Thoracic aorta (tissue), 2 donors: Measurements from ENCODE around the gene RAB40B. TPM values are rescaled to one million over a fixed set of nuclear protein-coding genes. Genes with fewer than 3 reads are reported as not detected.

Experiments
- ATAC-seq: fragments of 150-250 bp; one replicate; pipeline ENCODE4 v1.8.0; 2017; ENCODE audit warnings: low read depth; ENCODE audit not compliant: insufficient number of reproducible peaks, low FRiP score
- DNase-seq: peaks from one replicate; pipeline ENCODE4 v3.0.0-alpha.2; 2020; ENCODE audit warnings: low spot score
- H3K27ac ChIP-seq, 2 donors: fragments of 200-600 bp; sonication (generic); 1 replicate in 1 of 2; 2 replicates in 1 of 2; pipeline ENCODE4 v1.5.1; 2016; ENCODE audit warnings: mild to moderate bottlenecking in 2 of 2, moderate library complexity in 2 of 2
- H3K27me3 ChIP-seq: fragments of 200-600 bp; sonication (generic); replicated peaks from 2 replicates; pipeline ENCODE4 v1.6.0; 2016; ENCODE audit warnings: mild to moderate bottlenecking; ENCODE audit not compliant: insufficient read depth
- H3K36me3 ChIP-seq: fragments of 200-600 bp; sonication (generic); one replicate; pipeline ENCODE4 v1.5.1; 2016
- H3K4me1 ChIP-seq, 2 donors: fragments of 200-600 bp; sonication (generic); 1 replicate in 1 of 2; 2 replicates in 1 of 2; pipeline versions ENCODE4 v1.5.1 to v1.6.0; 2016; ENCODE audit warnings: low read depth in 2 of 2, mild to moderate bottlenecking in 1 of 2; ENCODE audit not compliant: control insufficient read depth in 1 of 2
- H3K4me3 ChIP-seq: fragments of 200-600 bp; sonication (generic); 2 replicates; pipeline ENCODE4 v1.5.1; 2016; ENCODE audit warnings: mild to moderate bottlenecking
- H3K9me3 ChIP-seq: fragments of 200-600 bp; sonication (generic); 2 replicates; pipeline ENCODE4 v1.5.1; 2016
- CTCF ChIP-seq: fragments of 200-600 bp; sonication (generic); IDR thresholded peaks from one replicate; pipeline ENCODE4 v1.5.1; 2019; ENCODE audit warnings: antibody characterized with exemption
- total RNA-seq, 2 donors: library from RNA; depleted of rRNA; stranded (reverse); fragments of >200 nt; gene quantifications; one replicate each; pipeline versions ENCODE4 v1.1.0 to v1.2.3, GENCODE V29; 2016

Gene RAB40B
- total RNA-seq, 2 donors from 2014 or later, result 17.3 to 21.1 TPM

GRCh38 chr17:82666931-82667667 lies 31.4 kb downstream of the RAB40B start:
- DNase-seq (no peak), ATAC-seq (no peak)
- TF ChIP-seq CTCF, result no peak
- Histone ChIP-seq H3K4me1 (peaks cover 0 to 6% of the 10 kb centered on the region in 2 donors), H3K4me3 (no peak overlapping the region), H3K27ac (no peak overlapping the region), H3K36me3 (peaks cover 1% of the 10 kb centered on the region), H3K27me3 (no peaks in the 10 kb centered on the region), H3K9me3 (no peaks in the 10 kb centered on the region)

- no peak for ATAC-seq
- Histone ChIP-seq H3K27ac (no peak overlapping the region), H3K4me3 (no peak overlapping the region), H3K27me3 (no peaks in the 10 kb centered on the region), H3K36me3 (peaks cover 4% of the 10 kb centered on the region), H3K4me1 (peaks cover 0 to 6% of the 10 kb centered on the region in 2 donors), H3K9me3 (no peaks in the 10 kb centered on the region)
- no peak for DNase-seq
- TF ChIP-seq CTCF, result no peak
Observed at GRCh38 chr17:82665891-82666290, 32.6 kb downstream of the RAB40B start.

- no peak for DNase-seq
Observed at GRCh38 chr17:82665217-82665616, 33.3 kb downstream of the RAB40B start.

GRCh38 chr17:82664701-82665182 lies 33.8 kb downstream of the RAB40B start:
- TF ChIP-seq CTCF, result no peak
- Histone ChIP-seq H3K36me3 (peaks cover 4% of the 10 kb centered on the region), H3K27ac (no peak overlapping the region), H3K27me3 (no peaks in the 10 kb centered on the region), H3K4me3 (no peak overlapping the region), H3K9me3 (no peaks in the 10 kb centered on the region), H3K4me1 (peaks cover 0 to 4% of the 10 kb centered on the region in 2 donors)
- no peak for DNase-seq
- ATAC-seq, result no peak

More at GRCh38 chr17:82665217-82665616, 33.3 kb downstream of the RAB40B start:
- no peak for TF ChIP-seq CTCF
- peaks cover 4% of the 10 kb centered on the region for H3K36me3 ChIP-seq
- ATAC-seq, result no peak
- no peak overlapping the region for H3K27ac ChIP-seq
- peaks cover 0 to 6% of the 10 kb centered on the region in 2 donors for H3K4me1 ChIP-seq
- H3K27me3 ChIP-seq, result no peaks in the 10 kb centered on the region
- no peaks in the 10 kb centered on the region for H3K9me3 ChIP-seq
- no peak overlapping the region for H3K4me3 ChIP-seq

- Histone ChIP-seq H3K27ac (no peak overlapping the region), H3K27me3 (no peaks in the 10 kb centered on the region), H3K4me3 (no peak overlapping the region), H3K9me3 (no peaks in the 10 kb centered on the region), H3K4me1 (no peaks in the 10 kb centered on the region), H3K36me3 (peaks cover 4% of the 10 kb centered on the region)
- no peak for ATAC-seq
- DNase-seq, result no peak
- TF ChIP-seq CTCF, result no peak
Observed at GRCh38 chr17:82664276-82664575, 34.3 kb downstream of the RAB40B start.
